Stimulated activated CD8-positive, alpha-beta memory T cell treated with anti-CD3 and anti-CD28 coated beads, Interleukin-15, amount 100 ng/mL, for 1 hour (primary cell): ENCODE data around the gene H19.

Experiments
- DNase-seq: peaks from one replicate; pipeline ENCODE4 v3.0.0-alpha.2; 2020; ENCODE audit warnings: low read depth

Gene H19

DNA sequence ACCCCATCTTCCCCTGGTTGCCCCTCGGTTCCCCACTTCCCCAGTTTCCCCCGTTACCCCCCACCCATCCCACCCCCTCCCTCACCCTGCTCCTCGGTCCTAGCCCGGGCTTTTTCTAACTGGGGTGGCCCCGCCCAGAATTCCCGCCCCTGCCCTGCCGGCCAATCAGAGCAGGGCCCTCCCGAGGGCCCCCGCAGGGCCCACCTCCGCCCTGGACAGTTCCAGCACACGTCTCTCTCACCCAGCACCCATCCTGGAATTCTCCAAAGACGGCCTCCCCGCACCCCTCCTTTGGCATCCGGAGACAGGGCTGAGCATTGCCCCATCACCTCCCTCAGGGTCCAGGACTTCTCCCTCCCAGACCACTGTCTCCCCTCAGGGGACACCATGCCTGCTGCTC is at the start of gene H19:
TSS of gene H19 (minus strand) at position 88 of the 400 bp plus-strand sequence.
- no peak for DNase-seq

DNA sequence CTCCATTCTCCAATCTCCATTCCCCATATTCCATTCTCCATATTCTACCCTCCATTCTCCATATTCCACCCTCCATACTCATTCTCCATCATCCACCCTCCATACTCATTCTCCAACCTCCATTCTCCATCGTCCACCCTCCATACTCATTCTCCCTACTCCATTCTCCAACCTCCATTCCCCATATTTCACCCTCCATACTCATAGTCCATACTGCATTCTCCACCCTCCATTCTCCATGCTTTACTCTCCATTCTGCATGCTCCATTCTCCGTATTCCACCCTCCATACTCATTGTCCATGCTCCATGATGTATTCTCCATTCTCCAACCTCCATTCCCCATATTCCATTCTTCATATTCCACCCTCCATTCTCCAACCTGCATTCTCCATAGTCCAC is 44.3 kb upstream of the H19 start:
- no peak for DNase-seq

DNA sequence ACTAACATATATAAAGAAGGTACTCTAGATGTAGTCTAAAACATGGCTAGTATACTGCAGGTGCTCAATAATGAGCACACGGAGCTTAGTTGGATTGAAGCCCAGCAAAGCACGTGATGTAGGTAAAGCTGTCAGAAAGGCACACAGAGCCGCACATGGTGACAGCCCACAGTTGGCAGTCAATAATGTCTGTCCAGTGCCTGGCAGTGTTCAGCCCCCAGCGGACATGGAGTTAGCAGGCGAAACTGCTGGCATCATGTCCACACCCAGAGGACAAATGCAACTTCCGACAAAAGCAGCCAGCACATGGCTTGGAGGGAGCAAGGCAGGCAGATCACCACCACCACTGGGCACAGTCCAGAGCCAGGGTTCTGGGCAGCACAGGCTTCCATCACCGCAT is 43.5 kb upstream of the H19 start:
- DNase-seq: no peak

DNA sequence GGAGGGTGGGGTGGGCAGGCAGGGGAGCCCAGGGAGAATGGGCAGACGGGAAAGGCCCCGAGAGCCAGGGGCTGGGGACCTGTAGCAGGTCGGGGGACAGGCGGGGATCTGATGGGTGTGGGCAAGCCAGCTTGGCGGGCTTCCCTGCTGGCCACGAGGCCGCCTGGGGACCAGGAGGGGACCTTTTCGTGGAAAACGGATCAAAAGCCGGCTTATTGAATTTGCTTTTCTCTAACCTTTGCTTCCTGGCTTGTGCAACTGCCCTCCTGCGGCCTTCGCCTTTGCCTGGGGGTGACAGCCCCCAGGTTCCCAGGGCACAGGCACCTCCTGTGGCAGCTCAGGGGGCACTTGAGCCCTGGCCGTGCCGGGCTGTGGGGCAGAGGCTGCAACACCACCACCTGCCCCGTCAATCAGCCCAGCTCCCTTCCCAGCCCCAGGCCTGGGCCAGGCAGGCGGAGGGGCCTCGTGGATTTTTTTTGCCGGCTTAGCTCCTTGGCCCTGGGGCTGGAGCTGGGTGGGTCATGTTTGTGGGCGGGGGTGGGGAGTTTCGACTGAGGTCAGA is 41.6 kb upstream of the H19 start:
- DNase-seq: no peak

DNA sequence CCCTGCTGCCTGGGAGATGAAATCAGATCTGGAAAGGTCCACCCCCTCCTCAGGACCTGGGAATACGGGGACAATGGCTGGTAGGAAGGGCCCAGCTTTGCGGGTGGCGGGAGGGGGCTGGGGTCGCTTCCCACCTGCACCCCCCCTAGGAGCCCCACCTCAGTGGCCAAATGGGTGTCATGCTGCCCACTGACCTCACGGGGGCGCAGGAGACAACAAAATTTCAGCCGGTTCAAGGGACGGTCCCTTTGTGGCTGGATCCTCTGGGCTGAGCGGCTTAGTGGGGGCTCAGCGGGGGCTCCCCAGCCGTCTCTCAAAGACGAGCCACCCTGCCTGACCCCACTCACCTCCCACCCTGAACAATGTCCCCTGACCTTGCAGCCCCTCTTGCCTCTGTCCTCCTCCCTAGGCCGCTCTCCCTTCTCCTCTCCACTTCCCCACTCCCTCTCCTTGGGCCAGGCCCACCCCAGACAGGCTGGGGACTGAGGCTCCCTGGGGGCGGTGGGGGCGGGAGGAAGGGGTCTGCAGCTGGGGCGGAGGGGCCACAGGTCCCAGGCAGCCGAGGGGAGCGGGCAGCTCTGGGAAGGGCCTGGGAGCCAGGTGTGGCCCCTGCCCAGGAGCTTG is 39.3 kb upstream of the H19 start:
- DNase-seq: no peak

DNA sequence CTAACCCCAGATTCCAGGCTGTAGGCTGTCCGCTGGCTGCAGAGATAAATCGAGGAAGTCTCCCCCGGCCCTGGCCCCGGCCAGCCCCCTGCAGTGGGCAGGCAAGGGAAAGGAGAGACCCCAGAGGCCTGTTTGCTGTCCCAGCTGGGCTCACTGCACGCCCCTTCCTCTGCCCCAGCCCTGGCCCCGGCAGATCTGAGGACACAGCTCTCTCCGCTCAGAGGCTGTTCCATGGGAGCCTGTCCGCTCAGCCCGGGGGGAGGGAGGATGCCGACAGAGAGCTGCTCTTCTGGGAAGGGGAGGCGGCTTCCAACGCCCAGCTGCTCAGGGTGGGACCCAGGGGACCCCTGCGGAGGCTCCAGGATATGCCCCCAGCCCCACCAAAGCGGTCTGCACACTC is 37.7 kb upstream of the H19 start:
- no peak for DNase-seq

DNA sequence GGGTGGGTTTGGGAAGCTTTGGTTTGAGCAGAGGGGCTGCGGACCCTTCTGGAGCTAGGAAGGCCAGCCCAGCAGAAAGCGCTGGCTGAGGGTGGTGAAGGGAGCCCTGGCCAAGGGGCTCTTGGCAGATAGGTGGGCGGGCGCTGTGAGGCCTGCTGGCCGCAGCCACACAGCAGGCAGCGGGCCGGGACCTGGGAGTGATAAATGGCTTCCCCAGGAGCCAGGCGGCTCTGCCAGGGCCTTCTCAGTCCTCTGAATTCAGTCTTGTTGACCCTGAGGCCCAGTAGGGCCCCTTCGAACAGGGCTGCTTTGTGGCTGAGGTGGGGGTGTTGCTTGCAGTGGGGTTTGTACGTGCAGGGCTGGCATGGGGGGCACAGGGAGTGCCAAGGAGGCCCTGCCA is 33.4 kb upstream of the H19 start:
- DNase-seq: no peak

DNA sequence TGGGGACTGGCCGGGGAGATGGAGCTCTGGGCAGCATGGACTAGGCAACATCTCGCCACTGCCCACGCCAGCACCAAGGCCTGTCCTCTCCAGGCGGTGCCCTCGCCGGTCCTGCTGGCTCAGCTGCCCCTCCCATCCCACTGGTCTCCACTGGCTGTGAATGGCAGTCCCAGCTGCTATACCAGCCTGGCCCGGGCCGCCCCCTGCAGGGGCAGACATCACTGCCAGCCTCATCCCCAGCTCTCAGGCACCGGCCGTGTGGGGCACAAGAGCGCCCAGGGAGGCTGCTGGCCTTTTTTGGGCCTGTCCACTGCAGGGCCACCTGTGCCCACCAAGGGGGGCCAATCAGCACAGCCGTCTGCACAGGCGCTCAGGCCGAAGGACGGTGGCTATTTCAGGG is 30.1 kb upstream of the H19 start:
- DNase-seq: no peak

DNA sequence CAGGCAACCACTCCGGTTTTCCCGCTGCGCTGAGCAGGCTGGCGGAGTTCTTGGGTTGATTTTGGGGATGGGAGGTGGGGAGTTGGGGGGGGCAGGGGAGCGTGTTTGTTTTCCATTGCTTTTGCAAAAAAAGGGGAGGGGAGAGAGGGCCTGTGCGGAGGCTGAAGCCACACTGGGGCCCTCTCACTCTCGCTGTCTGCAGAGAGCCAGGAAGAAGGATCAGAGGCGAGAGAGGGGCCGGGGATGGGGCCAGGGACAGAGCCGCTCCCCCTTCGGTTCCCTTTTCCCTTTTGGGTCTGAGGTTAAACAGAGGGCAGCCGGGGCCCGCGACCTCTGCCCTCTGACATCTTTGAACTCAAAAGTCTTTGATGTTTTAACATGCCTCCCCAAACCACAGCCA is 17.4 kb upstream of the H19 start:
- no peak for DNase-seq

DNA sequence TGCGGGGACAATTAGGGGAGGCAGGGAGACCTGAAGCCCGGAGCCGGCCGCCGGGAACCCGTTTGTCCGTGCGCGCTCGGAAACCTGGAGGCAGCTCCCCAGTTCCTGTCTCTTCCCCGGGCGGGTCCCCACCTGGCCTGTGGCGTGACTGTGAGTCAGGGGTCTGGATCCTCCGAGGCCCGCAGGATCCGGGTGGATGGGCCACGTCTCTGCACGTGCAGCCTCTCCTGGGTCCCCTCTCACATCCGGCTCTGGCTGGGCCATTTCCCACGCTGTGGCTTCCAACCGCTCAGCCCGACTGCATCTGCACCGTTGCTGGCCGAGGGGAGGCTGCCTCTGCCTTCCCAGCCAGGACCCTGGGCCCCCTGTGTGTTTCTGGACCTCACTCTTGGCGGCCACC is 14.8 kb upstream of the H19 start:
- DNase-seq: no peak

DNA sequence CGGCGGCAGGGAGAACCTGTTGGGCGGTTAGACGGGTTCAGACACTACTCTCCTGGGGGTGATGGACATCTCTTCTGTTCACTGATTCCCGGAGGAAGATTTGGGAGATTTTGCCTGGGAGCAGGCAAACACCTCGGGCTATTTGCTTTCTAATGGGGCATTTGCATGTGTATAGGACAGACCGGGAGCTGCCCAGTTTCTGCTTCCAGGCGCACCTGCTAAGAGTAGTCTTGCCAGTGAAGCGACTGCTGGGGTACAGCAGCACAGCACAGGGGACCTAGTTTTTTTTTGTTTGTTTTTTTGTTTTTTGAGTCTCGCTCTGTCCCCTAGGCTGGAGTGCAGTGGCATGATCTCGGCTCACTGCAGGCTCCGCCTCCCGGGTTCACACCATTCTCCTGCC is 6.8 kb upstream of the H19 start:
- no peak for DNase-seq

DNA sequence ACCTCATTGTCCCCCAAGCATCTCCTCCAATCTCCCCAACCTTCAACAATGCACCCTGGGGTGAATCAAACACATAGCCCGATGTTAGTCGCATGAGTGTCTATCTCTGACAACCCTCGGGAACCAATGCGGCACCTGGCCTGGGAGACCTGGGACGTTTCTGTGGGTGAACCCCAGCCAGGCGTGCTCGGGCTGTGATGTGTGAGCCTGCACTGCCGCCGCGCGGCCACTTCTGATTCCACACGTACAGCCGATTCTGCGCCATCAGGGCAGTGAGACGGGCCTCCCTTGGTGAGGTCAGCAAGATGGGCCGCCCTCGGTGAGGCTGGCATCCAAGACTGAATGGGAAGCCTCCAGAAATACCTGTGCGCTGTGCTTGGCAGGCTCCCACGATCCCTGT is 5.2 kb upstream of the H19 start:
- DNase-seq: no peak

DNA sequence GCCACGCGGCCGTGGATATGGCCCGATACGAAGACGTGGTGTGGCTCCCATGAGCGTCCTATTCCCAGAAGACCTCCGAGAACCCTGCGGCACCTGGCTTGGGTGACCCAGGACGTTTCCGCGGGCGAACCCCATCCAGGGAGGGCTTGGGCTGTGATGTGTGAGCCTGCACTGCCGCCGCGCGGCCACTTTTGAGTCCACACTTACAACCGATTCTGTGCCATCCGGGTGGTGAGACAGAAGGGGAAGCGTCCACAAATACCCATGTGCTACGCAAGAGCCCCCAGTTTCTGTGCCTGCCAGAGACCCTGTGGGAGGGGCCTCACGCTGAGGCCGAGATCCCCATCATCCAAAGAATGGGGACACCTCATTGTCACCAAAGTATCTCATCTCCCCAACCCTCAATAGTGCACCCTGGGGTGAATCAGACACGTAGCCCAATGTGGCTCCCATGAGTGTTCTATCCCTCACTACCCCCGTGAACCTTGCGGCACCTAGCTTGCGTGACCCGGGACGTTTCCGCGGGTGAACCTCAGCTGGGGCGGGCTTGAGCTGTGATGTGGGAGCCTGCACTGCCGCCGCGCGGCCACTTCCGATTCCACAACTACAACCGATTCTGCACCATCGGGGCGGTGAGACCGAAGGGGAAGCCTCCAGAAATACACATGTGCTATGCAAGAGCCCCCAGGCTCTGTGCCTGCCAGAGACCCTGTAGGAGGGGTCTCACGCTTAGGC is 4.6 kb upstream of the H19 start:
- DNase-seq: no peak

DNA sequence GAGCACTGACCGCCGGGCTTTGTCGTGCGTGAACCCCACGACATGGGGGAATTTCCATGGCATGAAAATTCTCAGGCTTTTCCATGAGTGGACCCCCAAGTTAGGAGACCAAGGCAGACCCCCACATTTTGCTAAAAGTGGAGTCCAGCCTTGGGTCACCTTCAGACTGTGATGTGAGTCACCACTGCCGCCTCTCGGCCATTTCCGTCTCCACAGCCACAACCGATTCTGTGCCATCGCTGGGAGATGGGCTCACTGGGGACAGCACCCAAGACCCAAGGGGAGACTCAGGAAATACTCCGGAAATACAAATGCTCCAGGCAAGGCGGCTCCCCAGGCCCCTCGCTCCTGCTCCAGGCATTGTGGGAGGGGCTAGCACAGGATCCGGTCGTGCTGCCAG is 1.2 kb upstream of the H19 start:
- no peak for DNase-seq

DNA sequence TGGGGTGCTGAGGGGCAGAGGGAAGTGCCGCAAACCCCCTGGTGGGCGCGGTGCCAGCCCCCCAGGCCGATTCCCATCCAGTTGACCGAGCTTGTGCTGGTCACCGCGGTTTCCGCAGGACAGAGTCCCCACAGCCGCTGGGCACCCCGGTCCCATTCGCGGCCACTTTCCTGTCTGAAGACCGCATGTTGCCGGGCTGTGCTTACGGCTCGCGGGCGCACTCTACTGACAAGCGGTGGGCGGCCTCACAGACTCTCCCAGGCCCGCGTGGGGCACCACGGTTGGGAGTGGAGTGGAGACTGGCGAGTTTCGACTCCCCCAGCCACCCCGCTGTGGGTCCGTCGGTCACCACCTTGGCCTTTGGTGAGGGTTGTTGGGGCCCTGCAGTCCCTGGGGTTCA is 648 bp upstream of the H19 start:
- no peak for DNase-seq

DNA sequence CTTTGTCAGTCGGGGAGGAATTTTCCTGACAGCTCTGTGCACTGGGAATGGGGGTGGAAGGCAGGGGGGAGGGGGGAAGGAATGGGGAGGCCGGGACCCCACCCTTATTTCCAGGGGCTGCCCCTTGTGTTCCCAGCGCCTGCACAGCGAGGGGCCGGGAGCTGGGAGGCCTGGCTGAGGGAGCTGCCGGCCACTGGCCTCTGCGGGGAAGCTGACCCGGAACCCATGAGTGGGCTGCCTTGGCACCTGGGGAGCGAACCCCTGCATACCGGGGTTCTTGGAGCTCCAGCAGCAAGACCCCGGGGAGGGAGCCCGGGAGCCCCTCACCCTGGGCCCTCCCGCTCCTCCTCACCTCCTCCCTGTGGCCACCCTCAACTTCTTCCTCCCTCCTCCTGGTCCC is 3.5 kb downstream of the H19 start:
- no peak for DNase-seq

DNA sequence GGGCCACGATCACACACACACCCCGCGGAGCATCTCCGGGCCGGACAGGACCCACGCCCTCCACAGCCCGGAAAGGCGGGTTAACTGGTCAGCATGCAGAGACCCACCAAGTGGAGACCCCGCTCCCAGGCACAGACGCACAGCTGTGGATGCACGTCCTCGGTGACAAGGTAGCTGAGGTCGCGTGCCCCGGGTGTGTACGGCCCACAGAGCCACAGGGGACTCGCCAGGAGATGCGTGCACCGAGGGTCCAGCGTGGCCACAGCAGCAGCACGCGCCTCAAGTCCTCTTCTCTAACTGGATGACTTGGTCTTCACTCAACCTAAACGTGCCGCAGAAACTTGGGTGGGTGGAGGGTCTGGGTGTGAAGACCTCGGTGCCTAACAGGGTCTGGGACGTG is 5.5 kb downstream of the H19 start:
- DNase-seq: no peak

DNA sequence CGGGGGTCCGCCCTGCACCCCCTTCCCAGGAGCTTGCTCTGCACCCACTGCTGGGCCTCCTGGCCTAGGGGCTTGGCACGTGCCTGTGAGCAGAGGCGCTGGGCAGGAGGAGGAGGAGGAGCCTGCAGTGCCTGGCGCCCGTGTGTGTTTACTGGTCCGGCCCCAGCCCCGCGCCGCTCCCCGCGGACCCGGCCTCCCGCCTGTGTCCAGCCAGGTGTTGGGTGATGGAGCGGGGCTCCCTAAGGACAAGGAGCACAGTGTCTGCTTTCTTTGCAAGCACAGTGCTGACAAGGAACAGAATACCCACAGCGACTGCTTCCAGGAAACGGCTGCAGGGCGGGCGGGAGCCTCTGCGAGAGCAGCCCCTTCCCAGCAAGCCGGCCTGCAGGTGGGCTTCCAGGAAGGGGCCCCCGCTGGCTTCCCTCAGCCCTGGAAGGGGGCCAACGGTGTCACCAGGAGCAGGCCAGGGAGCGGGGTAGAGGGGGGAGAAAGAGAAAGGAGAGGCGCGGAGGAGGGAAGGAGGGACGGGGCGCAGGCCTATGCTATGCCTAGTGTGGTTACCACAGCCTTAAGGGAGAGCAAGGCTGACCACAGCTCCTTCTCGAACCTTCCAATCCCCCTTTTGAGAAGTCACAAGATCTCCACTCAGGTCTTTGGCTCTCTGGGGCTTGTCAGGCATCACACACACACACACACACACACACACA is 6.6 kb downstream of the H19 start:
- no peak for DNase-seq

DNA sequence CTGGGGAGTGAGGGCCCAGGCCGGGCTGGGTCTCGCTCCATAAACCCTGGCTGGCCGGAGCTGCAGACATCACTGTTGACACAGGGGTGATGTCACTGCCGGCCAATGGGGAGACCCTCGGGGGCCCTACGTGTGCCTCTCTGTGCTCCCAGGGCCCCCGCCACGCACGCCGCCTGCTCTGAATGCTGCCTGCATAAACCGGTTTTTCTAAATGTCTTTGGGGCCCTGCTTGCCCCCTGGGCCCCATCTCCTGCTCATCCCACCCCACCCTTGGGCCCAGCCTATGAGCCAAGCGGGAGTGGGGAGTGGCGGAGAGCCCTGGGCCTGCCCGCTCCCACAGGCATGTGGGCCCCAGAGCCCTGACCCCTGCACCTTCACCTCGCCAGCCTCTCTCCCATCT is 7.7 kb downstream of the H19 start:
- no peak for DNase-seq

DNA sequence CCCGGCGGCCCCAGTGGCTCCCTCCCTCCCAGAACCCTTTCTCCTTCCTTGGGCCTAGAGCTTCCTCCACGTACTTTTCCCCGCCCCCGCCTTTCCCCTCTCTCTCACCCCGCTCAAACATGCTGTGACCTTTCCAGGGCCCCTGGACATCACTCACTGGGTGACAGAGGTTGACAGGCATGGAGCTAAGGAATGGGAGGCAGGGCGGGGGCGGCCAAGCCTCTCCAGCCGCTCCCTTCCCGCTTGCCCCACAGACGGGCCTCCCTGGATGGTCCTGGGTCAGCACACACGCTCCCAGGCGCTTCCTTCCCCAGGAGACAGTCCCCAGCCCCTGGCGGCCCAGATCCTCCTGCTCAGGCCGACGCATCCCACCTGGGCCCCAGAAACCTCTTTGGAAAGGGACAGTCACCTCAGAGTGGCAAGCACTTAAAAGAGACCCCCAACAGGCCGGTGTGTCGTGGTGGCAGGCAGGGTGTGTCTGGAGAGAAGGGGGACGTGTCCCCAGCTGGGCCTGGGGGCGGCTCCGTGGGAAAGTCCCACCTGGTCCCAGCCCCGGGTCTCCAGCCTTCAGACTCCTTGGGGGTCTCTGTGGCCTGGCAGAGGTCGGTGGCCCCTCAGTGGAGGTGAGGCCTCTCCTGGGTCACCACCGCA is 8.8 kb downstream of the H19 start:
- DNase-seq: no peak

DNA sequence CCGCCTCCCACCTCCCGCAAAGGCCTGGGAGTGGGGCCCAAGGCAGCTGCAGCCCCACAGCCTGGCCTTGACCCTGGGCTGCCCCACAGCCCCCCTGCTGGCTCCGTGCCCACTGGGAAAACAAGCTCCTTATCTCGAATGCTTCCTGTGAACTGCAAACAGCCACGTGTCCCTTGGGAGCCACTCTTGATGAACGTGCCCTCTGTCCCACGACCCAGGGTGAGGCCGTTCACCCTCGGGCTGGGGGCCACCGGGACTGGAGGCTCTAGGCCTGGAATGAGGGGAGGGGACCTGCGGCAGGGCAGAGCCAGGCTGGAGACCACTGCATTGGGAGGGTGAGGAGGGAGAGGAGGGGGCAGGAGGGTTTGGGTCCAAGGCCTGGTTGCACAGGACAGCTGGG is 9.5 kb downstream of the H19 start:
- DNase-seq: no peak

DNA sequence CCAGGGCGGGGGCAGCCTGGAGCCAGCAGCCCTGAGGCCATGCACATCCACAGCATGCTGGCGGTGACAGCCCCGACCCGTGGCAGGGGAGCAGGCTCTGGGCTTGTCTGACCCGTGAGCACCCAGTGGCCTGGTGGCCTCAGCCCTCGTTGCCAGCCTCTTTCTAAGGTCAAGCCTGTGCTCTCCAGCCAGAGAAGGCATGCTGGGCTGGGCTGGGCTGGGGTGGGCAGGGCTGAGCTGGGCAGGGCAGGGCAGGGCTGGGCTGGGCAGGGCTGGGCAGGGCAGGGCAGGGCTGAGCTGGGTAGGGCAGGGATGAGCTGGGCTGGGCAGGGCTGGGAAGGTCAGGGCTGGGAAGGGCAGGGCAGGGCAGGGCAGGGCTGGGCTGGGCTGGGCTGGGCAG is 10.6 kb downstream of the H19 start:
- no peak for DNase-seq

DNA sequence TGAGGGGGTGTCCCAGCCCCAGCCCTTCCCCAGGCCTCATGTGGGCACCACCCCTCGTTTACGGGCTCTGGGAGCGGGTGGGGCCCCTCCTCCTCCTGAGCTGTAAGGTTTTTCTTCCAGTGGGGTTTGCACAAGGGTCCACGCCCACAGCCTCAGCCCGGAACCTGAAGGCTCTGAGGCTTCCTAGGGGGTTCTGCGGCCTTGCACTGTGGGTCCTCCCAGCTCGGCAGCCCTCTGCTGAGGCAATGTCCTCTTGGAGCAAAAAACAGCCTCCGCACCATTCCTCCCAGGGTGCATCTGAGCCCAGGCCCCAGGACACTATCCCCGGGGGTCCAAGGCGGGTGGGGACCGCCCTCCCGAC is 14.1 kb downstream of the H19 start:
- DNase-seq: no peak
